Activated CD4-positive, CD25-positive, alpha-beta regulatory T cell treated with anti-CD3 and anti-CD28 coated beads, Interleukin-2, amount 50 U/mL, for 24 hours (primary cell): ENCODE measurements around the gene PBXIP1.

Experiments
- ATAC-seq, 2 donors: fragments of 150-1000 bp; cut with Tn5 transposase; one replicate each; pipeline ENCODE4 v1.10.0; 2021; ENCODE audit warnings: mild to moderate bottlenecking in 1 of 2, moderate library complexity in 1 of 2

PBXIP1 gene

DNA sequence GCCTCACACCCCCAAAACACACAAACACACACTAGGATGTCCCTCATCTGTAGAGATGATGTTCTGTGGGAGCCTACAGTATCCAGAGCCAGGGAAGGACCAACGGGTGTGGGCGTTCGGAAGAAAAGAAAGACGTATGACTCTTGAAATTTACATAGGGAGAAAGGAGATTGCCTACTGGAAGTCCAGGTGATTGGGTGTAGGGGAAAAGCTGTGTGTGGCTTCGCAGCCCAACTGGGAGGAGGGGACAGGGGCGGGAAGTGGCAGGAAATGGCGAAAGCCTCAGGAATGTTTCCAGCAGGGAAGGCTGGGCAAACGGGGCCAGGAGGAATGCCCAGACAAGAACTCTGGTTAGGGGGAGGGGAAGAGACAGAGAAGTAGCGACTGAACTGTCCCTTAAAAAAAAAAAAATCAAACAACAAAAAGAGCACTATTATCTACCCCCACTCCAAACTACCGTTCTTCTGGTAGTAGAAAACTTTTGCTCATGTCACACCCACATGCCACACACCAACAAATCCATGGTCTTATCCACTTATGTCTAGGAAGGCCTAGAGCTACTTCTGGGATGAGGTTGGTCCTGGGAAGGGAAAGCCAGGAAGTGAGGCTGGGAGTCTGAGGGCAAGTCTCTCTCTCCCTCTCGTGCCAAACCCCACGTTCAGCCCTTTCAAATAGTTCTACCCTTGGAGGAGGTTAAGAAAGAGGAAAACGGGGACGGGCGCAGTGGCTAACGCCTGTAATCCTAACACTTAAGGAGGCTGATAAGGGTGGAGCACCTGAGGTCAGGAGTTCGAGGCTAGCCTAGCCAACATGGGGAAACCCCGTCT, 16.8 kb upstream of the PBXIP1 start:
- ATAC-seq, result no peak

DNA sequence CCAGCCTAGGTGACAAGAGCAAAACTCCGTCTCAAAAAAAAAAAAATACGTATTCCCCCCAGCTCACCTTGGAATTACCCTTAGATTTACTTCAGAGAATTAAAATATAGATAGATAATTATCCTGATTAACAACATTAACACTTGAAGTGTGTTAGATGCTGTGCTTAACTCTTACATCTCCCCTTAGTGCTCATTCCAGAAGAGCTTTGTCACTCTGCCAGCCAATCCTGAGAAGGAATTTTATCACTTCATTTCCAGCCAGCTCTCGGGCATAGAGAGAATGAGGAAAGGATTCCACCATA, 16.3 kb upstream of the PBXIP1 start:
- ATAC-seq, result no peak

DNA sequence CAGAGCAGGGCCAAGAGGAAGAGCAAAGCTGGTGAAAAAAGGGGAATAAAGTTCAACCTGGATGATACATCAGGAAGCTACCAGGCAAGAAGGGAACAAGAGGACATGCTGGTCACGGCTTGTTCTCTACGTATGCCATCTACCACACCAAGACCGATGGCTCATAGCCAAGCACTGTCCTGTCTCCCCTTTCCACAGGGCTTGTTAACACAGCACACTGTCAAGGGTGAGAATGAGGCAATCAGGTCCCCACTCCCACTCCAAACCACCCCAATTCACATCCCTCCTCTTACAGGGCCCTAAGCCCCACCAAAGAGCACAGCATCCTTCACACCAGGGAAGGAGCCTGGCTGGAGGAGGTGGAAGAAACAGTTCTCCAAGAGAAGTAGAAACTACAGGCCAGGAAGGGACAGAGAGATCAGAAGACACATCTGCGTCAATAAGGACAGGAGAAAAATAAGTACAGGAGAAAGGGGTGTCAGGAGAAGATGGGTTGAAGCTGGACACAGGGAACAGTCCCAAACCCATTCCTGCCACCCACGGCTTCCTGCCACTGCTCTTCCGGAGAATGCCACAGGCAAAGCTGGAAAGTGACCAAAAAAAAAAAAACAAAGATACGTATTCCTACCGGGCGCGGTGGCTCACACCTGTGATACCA, 15.6 kb upstream of the PBXIP1 start:
- ATAC-seq, result no peak

DNA sequence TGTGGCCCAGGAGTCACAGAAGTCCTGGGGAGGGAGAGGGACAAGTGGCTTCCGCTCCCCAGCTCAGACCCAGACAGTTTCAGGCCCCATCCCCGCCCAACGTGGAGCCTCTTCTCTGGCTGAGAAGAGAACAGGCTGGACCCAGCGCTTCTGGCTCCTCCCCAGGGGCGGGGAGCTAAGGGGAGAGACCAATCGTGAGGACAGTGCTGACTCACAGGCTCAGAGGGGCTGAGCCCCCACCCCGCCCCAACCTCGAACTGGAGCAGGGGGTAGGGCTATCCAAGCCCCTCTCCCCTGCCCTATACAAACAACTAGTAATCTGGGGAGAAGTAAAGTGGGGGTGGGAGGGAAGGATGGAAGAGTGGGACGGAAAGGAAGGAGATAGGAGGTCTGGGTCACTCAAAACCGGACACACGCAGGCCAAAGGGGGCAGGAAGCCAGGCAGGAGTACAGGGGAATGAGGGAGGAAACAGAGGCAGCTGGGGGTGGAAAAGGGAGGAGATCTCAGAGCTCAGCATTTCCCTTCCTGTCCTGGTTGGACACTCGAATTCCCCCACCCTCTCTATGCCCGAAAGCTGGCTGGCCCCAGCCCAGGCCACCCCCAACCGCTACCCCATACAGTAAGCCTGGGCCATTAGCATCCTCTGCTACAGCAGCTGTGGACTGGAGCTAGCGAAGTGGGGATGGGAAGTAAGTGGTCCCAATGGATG, 14.9 kb upstream of the PBXIP1 start, which contains the start of gene SHC1:
TSS of gene SHC1 (minus strand) at position 117 of the 710 bp plus-strand sequence. CDS start 221 bp downstream, outside the sequence.
- ATAC-seq, result no peak

DNA sequence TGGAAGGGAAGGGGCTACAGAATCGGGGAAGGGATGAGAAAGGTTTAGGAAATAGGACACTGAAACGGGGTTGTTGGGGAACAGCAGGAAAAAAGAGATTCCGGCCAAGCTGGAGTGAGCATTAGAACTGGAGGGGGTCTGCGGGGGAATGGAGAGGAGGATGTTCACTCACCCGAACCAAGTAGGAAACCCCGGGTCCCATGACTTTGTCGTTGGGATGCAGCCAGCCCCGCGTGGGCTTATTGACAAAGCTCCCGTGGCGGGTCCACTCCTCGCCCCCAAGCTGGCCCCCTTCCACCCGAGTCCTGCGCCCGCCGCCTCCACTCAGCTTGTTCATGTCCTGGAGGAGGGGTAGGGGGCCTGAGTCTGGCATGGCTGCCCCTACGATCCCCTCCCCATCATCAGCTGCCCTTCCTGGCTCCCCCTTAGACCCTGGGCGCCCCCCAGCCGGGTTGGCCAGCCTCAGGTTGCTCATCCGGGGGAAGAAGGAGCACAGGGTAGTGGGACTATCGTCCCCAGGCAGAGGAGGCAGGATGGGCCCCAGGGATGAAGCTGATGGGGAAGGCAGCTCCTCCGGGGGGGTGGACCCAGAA, 14.1 kb upstream of the PBXIP1 start:
- no peak for ATAC-seq

- no peak for ATAC-seq
Measured at GRCh38 chr1:154969246-154969645, 13.3 kb upstream of the PBXIP1 start.

DNA sequence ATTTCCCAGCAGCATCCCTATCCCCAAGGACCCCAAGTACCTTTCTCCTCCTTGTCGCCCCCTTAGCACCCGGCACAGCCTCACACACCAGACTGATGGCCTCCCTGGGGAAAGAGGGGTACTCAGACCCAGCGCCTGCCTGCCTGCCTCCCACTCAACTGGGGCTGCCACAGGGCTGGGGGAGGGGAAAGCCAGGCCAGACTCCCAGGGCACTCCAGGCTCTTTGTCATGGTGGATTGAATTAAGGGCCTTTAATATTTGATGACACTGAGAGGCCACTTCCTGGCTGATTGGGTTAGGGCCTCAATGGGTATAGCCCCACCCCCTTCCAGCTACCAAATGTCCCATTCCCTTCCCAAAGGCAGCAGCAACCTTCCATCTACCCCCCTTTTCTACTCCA, 12.8 kb upstream of the PBXIP1 start:
- ATAC-seq, result no peak

- no peak for ATAC-seq
Measured at GRCh38 chr1:154967331-154967950, 11.5 kb upstream of the PBXIP1 start.

- ATAC-seq, result no peak
Measured at GRCh38 chr1:154966111-154966510, 10.2 kb upstream of the PBXIP1 start.

GRCh38 chr1:154964359-154964758, 8.5 kb upstream of the PBXIP1 start:
- ATAC-seq, result no peak

DNA sequence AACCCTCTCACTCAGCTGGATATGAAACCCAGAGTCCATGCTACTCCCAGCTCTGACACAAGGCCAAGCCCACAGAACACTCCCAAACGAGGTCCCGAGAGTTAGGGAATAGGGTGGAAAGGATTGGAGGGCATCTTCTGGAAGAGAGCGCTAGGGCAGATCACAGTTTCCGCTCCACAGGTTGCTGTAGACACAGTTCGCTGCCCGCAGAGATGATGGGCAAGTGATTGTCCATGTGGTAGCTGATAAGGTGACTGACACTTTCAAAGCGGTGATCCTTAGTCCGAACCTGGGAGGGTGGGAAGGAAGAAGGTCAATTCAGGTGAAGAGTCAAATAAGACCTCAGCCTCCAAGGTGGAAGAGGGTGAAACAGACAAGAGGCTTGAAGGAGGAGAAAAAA, 7.7 kb upstream of the PBXIP1 start:
- ATAC-seq, result no peak

DNA sequence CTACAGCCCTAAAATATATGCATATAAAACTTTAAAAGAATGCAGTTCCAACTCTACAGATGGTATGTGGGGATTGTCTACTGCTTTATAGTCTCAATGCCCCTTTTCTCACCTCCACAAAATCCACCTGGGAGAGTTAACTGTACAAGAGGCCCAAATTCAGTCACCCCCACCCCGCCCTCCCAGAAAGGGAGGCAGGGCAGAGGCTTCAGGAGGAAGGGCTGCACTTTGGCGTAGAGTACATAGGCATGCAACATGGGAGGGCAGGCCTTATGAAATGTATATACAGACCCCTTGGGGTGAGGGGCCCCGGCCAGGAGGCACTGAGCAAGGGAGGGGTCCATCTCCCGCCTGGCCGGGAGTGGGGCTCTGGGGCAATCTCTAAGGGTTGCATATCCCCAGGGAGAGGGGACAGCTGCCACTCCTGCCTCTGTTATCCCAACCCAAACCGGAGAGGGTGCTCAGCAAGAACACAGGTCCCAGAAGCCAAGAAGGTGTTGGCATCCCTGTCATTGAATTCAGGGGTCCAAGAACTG, 7.0 kb upstream of the PBXIP1 start:
- ATAC-seq, result no peak

DNA sequence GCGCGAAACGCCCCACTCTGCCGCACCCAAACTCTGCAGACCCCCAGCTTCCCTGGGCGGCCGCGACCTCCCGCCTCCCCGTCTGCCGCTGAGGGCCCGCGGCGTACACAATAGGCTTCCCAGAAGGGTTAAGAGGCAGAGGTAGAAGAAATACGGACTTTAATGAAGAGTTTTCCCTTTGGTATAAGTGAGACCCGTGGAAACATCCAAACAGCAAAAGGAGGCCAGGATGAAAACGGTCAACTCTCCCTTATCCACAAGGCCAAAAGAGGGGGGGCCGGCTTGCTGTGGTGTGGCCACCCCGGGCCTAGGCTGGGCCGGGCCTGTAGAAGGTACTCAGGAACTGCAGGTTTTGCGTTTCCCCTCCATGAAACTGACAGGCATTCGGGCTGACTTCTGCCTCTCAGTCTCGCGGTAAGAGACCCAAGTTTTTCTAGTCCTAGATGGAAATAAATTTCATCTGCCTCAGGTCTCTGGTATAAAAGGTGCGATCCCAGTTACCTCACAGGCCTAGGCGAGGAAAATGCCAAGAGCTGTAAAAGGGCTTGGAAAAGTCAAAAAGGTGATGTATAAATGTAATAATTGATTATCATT, 6.4 kb upstream of the PBXIP1 start:
- ATAC-seq, result peak; percentile 3

DNA sequence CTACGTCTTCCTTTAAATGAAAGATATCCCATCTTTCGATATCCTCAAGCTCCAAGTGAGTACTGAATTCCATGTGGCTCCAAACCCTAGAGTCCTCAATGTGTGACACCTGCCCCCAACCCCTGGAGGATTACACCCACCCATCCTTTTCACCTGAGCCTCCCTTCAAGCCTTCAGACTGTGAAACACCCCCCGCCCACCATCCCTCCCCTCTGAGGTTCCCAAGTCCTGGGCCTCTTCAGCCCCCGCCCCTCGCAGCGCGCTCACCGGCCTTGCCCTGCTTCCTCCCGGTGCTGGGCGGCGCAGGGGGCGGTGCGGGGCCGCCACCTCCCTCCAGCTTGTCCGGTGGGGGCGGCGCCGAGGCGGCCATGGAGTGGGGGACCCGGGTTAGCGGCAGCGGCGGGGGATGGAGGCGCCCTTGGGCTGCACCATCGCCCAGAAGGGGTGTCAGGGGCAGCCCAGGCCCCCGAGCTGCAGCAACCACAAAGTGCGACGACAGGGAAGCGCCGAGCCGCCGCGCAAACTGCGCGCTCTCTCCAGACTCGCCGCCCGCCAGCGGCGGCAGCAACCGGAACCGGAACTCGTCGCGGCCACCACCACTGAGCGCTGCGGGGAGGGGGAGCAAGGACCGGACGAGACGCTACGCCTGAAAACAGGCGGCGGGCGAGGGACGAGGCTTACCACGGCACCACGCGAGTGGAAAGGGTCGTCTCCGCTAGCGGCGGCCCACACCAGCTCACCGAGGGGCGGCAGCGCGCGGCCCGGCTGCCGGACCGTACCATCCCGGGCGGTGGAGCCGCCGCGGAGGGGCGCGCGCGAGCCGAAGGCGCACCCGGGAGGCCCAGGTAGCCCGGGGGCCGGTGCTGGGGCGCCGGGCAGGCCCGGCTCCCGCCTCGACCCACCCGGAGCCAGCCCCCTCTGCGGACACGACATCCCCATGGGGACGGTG, 5.6 kb upstream of the PBXIP1 start, which contains the start of gene PYGO2:
TSS of gene PYGO2 (minus strand) at position 576 of the 949 bp plus-strand sequence. CDS start at position 370, 206 bp downstream.
- peak; percentile 86 to 88 for ATAC-seq

GRCh38 chr1:154960446-154961136, 4.7 kb upstream of the PBXIP1 start:
- no peak for ATAC-seq

GRCh38 chr1:154959426-154959780, 3.5 kb upstream of the PBXIP1 start:
- no peak for ATAC-seq

DNA sequence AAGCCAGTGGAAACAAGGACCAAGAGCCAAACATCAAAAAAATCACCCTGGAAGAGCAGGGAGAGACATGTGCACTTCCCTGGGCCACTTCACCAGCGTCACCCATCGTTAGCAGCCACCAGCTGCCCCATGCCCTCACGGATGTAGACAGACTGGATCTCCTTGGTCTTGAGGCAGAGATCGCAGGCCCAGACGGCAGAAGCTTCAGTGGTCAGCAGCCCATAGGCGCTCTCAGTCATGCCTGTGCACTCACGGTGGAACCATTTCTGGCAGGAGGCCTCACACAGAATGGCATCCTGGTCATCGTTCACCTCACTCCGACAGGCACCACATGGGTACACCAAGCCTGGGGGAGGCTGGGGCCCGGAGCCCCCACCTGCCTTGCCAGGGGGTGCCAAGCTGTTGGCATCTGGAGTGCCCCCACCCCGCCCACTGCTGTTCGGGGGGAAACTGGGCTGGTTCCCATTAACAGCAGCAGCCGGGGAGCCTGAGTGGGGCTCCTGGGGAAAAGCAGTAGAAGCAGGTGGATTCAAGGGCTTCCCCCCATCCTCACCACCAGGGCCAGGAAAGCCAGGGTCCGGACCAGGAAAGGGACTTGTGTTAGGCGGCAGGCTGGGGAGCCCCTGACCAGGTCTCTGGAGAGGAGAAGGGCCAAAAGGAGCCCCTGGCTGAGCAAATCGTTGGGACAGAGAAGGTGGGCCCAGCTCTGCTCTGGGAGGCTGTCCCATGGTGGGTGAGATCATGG, 3.0 kb upstream of the PBXIP1 start:
- no peak for ATAC-seq

DNA sequence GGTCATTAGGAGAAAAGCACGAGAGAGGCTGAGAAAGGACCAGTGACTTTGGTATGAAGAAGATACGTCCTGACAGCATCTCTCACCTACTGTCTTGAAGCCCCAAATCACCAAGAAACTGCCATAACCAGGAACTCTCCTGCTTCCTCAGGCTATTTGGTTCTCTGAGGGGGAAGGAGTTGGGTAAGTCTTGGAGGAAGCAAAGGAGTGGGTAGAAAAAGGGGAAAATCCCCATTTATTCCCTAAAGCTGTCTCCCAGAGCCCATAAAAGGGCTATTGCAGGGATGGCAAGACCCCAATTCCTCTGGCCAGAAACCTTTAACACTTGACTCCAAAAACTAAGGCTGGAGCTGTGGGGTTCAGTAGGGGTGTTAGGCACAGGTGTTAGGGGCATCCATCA, 2.1 kb upstream of the PBXIP1 start:
- no peak for ATAC-seq

DNA sequence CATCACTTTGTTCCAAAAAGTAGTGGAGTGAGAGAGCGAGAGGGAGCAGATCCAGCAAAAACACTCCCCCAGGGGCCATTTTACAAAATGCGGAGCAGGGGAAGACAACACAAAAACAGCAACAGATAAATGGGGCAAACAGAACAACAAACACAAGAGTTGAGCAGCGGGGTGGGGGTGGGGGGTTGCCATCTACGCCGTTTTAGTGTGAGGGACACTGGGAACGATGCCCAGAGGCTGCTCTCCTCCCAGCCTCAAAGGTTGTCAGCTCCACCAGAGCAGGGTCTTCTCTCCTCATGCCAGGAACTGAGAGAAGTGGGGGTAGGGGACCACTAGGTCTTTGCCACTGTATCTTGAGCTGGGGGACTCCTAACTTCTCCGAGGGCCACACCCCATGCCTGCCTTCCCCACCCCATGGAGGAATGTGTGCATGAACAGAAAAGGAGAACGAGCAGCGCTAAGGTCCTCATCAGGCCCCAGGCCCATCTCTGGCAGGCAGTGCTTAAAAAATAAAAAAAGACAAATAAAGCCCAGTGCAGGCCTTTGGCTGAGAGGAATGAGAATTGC, 1.3 kb upstream of the PBXIP1 start:
- ATAC-seq, result no peak
